ENCODE results near the gene MYH14.

GRCh38 chr19:50272263-50272897, 69.0 kb downstream of the MYH14 start:
- TF ChIP-seq CTCF (IDR thresholded peaks at IDR 0.05) (no peak), EZH2 (IDR thresholded peaks at IDR 0.05) (no peak)

Data from neural progenitor cell (in vitro differentiated cells).